ENCODE data around the gene ZFP36L1.

The ZFP36L1 gene

GRCh38 chr14:68794130-68794850 lies 1.4 kb upstream of the ZFP36L1 start:
- ATAC-seq = peak; percentile 6
- no peaks in the 10 kb centered on the region for H3K9me3 Mint-ChIP-seq
- H3K27me3 Mint-ChIP-seq = no peaks in the 10 kb centered on the region
- peak overlapping the region; percentile 99 to 100 for H3K27ac Mint-ChIP-seq
- DNase-seq = peak; percentile 81 to 86
- peaks cover 54% of the 10 kb centered on the region for H3K4me1 Mint-ChIP-seq
- peak overlapping the region; percentile 92 to 96 for H3K4me3 Mint-ChIP-seq

DNA sequence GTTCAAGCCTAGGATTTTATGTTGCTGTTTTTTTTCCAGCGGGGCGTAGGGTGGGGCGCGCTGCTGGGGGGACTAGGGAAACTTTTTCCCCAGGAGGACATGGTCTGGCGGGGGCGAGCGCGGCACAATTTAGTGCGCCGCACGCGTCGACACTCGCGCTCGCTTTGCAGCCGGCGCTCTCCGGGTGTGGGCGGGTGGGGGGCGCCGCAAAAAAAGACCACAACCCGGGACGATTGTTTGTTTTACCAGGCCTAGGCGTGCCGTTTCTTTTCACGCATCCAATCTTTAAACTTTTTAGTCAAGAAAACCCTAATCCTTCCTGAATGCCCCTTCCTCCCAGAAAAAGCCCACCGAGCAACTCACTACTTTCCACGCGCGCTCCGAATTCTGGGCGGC lies 865 bp upstream of the ZFP36L1 start:
- H3K4me1 Mint-ChIP-seq = peaks cover 54% of the 10 kb centered on the region
- peak overlapping the region; percentile 92 to 96 for H3K4me3 Mint-ChIP-seq
- H3K27me3 Mint-ChIP-seq = no peaks in the 10 kb centered on the region
- no peaks in the 10 kb centered on the region for H3K9me3 Mint-ChIP-seq
- no peak for DNase-seq
- peak overlapping the region; percentile 99 to 100 for H3K27ac Mint-ChIP-seq
- no peak for ATAC-seq

- Mint-ChIP-seq H3K4me3 (peak overlapping the region; percentile 92 to 96), H3K27me3 (no peaks in the 10 kb centered on the region), H3K4me1 (peaks cover 51% of the 10 kb centered on the region), H3K27ac (peak overlapping the region; percentile 95 to 100), H3K9me3 (no peaks in the 10 kb centered on the region)
- ATAC-seq = peak; percentile 5
- no peak for DNase-seq
Measured at GRCh38 chr14:68792678-68792978, 239 bp downstream of the ZFP36L1 start.

DNA sequence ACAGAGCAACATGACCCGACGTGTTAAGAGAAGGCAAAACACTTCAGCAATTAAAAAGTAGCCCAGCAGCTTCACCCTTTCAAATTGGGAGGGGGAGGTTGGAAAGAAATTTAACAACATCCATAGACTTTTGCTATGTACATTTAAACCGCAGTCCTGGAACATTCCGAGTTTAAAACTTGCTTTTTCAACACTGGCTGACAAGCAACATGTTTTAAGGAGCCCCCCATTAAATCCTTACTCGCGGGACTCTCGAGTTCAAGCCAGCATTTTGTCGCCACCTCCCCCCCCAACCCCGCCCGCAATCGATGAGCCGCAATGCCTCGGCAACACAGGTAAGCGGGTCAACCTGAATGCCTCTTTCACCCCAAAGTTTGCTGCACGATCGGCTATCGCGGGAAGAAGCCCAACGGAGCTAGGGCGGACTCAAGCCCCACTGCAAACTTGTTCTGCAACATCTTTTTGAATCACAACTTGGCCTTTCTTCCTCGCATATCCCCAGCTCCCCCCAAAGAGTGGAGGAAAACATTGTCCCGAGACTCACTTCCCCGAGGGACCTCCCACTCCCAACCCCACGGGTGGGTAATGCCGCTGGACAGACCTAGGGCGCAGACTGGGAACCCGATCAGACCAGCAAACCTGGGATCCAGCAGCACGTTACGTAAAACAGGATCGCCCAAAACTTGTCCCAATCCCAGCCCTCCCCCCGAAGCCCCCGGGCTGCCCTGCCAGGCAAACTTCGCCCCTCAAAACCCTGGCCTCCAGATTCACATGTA lies 777 bp downstream of the ZFP36L1 start:
- no peaks in the 10 kb centered on the region for H3K27me3 Mint-ChIP-seq
- peak overlapping the region; percentile 95 to 100 for H3K27ac Mint-ChIP-seq
- ATAC-seq = no peak
- DNase-seq = peak; percentile 33 to 52
- H3K9me3 Mint-ChIP-seq = no peaks in the 10 kb centered on the region
- peaks cover 51% of the 10 kb centered on the region for H3K4me1 Mint-ChIP-seq
- H3K4me3 Mint-ChIP-seq = peak overlapping the region; percentile 92 to 96

DNA sequence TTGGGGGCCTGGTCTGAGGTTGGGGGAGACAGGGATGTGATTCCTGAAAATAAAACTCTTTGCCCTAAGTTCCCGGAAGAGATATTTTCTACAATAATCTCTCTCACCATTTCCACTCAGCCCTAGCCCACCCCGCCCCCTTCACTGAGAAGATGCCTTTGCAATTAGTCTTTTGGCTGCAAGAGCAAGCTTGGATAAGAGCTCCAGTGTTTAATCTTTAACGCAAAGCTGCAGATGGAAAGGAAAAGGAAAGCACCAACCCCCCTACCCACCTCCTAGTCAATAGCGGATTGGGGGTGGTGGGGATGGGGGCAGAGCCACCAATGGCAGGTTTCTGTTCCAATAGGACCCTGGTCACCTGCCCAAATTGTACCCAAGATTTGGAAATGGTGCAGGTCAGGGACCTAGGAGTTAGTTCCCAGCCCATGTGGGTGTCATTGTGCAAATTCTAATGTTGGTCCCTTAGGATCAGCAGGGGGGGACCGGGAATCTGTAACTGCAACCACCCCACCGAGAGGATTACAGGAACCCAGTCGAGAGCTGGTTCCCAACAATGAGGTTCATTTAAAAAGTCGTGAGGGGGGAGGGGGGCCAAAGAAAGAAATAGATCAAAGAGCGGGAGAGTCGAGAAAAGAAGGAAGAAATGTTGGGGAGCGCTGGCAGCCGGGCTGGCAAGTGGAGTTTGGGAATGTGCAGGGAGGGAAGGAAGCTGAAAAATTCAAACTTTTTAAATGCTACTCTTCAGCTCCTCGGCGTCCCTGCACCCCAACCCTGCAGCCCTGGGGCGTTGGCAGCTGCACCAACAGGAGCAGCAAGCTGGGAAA lies 1.6 kb downstream of the ZFP36L1 start:
- no peaks in the 10 kb centered on the region for H3K27me3 Mint-ChIP-seq
- H3K4me1 Mint-ChIP-seq = peaks cover 51% of the 10 kb centered on the region
- peak overlapping the region; percentile 95 to 100 for H3K27ac Mint-ChIP-seq
- H3K9me3 Mint-ChIP-seq = no peaks in the 10 kb centered on the region
- no peak for ATAC-seq
- H3K4me3 Mint-ChIP-seq = peak overlapping the region; percentile 92 to 96
- DNase-seq = peak; percentile 26 to 33

GRCh38 chr14:68790644-68791077 lies 2.2 kb downstream of the ZFP36L1 start:
- H3K27ac Mint-ChIP-seq = peak overlapping the region; percentile 95 to 100
- peak overlapping the region; percentile 92 to 96 for H3K4me3 Mint-ChIP-seq
- H3K27me3 Mint-ChIP-seq = no peaks in the 10 kb centered on the region
- no peaks in the 10 kb centered on the region for H3K9me3 Mint-ChIP-seq
- ATAC-seq (peak; percentile 47), DNase-seq (peak; percentile 58 to 72)
- H3K4me1 Mint-ChIP-seq = peaks cover 53% of the 10 kb centered on the region

GRCh38 chr14:68789821-68790643 lies 2.8 kb downstream of the ZFP36L1 start:
- H3K4me3 Mint-ChIP-seq = peak overlapping the region; percentile 92 to 96
- ATAC-seq = no peak
- peak; percentile 52 for DNase-seq
- H3K27ac Mint-ChIP-seq = peak overlapping the region; percentile 97 to 100
- H3K27me3 Mint-ChIP-seq = no peaks in the 10 kb centered on the region
- H3K9me3 Mint-ChIP-seq = no peaks in the 10 kb centered on the region
- peaks cover 59% of the 10 kb centered on the region for H3K4me1 Mint-ChIP-seq

DNA sequence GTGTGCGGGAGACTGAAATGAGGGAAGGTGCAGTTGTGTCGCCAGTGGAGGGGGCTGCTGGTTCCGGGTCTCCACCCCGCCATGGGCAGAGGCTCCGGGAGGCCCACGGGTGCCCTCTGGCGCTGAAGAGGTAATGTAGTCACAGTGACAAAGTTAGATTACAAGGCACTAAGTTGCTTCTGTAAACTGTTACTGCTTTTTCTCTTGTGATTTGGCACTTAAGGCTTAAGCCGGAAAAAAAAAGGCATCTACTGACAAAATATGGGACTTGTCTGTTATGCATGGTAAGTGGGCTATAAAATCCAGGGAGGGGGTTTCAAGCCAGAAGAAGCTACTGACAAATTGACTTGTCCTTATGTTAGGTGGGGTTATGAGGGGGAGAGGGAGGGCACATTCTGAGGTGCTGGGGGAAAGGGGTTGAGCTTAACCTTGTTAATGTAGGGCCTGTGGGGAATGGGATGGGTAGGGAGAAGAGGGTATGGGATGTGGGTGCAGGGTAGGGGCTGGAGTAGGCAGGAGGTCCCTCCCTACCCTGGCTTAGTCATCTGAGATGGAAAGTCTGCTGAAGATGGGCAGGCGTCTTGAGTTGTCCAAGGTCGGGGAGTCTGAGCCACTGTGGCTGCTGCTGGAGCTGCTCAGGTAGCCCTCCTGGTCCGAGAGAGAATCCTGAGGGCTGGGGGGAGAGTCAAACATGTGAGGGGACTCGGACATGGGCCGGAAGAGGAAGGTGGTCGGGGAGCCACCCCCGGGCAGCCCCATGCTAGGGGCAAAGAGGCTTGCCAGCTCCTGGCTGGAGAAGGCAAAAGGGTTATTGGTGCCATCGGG lies 3.7 kb downstream of the ZFP36L1 start:
- H3K4me1 Mint-ChIP-seq = peaks cover 59% of the 10 kb centered on the region
- H3K27me3 Mint-ChIP-seq = no peaks in the 10 kb centered on the region
- peak overlapping the region; percentile 92 to 96 for H3K4me3 Mint-ChIP-seq
- ATAC-seq (peak; percentile 47), DNase-seq (peak; percentile 83 to 87)
- H3K9me3 Mint-ChIP-seq = no peaks in the 10 kb centered on the region
- H3K27ac Mint-ChIP-seq = peak overlapping the region; percentile 97 to 100

GRCh38 chr14:68788275-68788995 lies 4.4 kb downstream of the ZFP36L1 start:
- no peaks in the 10 kb centered on the region for H3K9me3 Mint-ChIP-seq
- peak overlapping the region; percentile 92 to 96 for H3K4me3 Mint-ChIP-seq
- DNase-seq = no peak
- no peak for ATAC-seq
- no peaks in the 10 kb centered on the region for H3K27me3 Mint-ChIP-seq
- H3K27ac Mint-ChIP-seq = peak overlapping the region; percentile 80 to 100
- H3K4me1 Mint-ChIP-seq = peaks cover 59% of the 10 kb centered on the region

DNA sequence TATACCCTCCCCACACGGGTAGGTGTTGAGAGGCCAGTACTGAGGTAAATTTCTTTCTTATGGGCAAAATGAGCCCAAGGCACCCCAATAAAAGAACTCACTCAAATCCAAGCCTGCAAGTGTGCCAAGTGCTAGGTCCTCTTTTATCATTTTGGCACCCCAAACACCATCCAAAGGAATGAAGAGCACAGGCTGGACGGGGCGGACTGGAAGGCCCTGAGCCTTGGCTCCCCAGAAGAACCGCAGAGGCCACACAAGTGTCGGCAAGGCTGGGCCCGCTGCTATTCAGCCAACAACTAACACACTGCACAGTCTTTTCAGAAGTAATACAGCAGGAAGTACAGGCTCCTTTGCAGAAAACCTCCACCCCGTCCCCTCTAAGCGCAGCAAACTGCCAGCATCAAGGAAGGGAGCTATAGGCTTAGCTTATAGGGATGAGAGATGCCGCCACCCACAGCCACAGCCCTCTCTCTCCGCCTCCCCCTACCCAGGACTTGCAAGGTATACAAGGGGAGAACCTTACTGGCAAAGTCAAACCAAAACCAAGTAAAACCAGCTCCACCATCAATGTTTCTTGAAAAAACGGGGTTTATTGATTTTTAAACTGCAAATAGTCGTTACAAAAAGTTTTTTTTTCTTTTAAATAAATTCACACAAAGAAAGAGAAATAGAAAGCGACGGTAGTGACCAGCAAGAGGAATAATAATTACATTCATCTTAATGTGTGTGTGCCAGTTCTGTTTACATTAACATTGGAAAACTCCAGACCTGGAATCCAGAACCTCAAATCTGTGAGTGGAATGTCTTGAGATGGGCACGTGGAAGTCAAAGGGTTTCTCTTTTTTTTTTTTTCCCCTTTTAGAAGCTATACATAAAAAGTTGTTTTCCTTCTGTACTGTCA lies 5.5 kb downstream of the ZFP36L1 start:
- H3K27me3 Mint-ChIP-seq = no peaks in the 10 kb centered on the region
- H3K4me3 Mint-ChIP-seq = peak overlapping the region; percentile 74 to 96
- H3K9me3 Mint-ChIP-seq = no peaks in the 10 kb centered on the region
- H3K4me1 Mint-ChIP-seq = peaks cover 69% of the 10 kb centered on the region
- ATAC-seq (no peak), DNase-seq (peak; percentile 33 to 45)
- H3K27ac Mint-ChIP-seq = peak overlapping the region; percentile 67 to 95

DNA sequence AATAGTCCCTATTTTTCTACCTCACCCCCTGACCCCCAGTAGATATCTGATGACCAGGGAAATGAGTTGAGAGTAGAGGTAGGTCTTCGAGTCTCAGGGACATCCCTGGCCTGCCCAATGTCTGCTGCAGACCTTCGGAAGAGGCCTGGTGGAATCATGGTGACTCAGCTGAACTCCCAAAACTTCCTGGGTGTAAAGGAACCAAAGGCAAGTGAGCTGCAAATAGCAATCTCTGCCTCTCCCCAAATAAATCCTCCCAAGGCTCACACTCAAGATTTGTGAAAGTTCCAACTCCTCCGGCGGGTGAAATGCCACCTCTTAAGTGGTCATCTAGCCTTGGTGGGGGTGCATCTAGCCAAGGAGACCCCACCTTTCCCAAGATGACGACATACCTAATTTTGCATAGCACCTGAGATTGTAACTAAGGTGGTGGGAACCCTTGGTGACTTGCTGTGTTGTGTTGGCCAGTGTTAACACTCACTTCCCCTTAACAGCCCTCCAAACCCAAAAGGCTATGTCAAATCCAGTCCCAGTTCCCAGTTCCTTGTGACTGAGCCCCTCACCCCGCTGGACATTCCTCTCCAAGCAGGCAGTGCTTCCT lies 6.3 kb downstream of the ZFP36L1 start:
- ATAC-seq = no peak
- Mint-ChIP-seq H3K27ac (peak overlapping the region; percentile 67 to 95), H3K4me3 (peak overlapping the region; percentile 74 to 96)

More for the DNA sequence above, 6.3 kb downstream of the ZFP36L1 start:
- Mint-ChIP-seq H3K4me1 (peaks cover 76% of the 10 kb centered on the region), H3K9me3 (no peaks in the 10 kb centered on the region), H3K27me3 (no peaks in the 10 kb centered on the region)
- peak in 1 of 2 donors; percentile 18 for DNase-seq

All from stimulated activated naive CD8-positive, alpha-beta T cell treated with anti-CD3 and anti-CD28 coated beads, Interleukin-15, amount 100 ng/mL, for 72 hours (primary cell).